Fibroblast of the aortic adventitia (primary cell): ENCODE results near the gene ZMIZ1. TPM values are rescaled to one million over a fixed set of nuclear protein-coding genes. Genes with fewer than 3 reads are reported as not detected.

ENCODE experiments used
- DNase-seq: peaks from one replicate; pipeline ENCODE4 v3.0.0-alpha.2; 2010; ENCODE audit warnings: low read depth
- H3K4me3 ChIP-seq: 2 replicates; pipeline ENCODE4 v1.5.1; 2011; ENCODE audit warnings: low read depth, mild to moderate bottlenecking, control low read depth, low read length, moderate library complexity
- total RNA-seq: library from RNA; depleted of rRNA; stranded (reverse); fragments of >200 nt; gene quantifications from 2 replicates; pipeline ENCODE4 v1.2.3, GENCODE V29; 2012; ENCODE audit warnings: low replicate concordance
- TF ChIP-seq, protein P1 (sequence below): IDR thresholded peaks from 2 replicates; pipeline ENCODE4 v1.5.1; 2011; ENCODE audit warnings: mild to moderate bottlenecking, low read length, control low read depth, inconsistent platforms; ENCODE audit not compliant: insufficient read depth

The ZMIZ1 gene
- total RNA-seq, 1 donor: 28.1 TPM

DNA sequence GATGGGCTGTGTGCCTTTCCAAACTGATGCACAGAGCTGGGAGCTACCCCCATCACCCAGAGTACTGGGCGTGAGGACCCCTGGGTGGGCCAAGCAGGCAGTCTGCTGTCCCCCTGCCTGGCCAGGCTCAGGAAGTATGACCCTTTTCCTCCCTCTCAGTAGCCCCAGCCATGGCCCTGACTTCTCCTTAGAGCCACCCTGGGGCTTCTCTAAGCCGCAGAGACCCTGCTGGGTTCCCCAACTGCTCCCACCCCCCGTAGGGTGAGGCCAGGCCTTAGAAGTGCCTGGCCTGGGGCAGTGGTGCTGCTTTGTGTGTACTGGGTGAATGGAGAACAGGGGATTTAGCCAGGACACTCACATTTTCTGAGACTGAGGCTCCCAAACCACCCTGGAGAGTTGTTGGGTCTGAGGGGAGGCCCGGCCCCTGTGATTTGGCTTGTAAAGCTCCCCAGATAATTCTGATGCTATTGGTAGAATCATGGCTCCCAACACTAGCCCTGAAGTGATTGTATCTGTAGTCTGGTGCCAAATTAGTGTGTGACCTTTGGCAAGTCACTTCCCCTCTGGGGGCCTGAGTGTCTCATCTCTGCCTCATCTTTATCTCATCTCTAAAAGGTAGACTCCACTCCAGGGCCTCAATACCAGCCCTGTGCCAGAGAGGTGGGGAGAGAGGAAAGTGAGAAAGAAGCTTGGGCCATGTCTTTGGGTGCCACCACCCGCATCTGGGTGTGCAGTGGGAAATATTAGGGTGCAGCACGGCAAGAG lies 178.8 kb downstream of the ZMIZ1 start:
- TF ChIP-seq, protein P1, sequence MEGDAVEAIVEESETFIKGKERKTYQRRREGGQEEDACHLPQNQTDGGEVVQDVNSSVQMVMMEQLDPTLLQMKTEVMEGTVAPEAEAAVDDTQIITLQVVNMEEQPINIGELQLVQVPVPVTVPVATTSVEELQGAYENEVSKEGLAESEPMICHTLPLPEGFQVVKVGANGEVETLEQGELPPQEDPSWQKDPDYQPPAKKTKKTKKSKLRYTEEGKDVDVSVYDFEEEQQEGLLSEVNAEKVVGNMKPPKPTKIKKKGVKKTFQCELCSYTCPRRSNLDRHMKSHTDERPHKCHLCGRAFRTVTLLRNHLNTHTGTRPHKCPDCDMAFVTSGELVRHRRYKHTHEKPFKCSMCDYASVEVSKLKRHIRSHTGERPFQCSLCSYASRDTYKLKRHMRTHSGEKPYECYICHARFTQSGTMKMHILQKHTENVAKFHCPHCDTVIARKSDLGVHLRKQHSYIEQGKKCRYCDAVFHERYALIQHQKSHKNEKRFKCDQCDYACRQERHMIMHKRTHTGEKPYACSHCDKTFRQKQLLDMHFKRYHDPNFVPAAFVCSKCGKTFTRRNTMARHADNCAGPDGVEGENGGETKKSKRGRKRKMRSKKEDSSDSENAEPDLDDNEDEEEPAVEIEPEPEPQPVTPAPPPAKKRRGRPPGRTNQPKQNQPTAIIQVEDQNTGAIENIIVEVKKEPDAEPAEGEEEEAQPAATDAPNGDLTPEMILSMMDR: no peak

DNA sequence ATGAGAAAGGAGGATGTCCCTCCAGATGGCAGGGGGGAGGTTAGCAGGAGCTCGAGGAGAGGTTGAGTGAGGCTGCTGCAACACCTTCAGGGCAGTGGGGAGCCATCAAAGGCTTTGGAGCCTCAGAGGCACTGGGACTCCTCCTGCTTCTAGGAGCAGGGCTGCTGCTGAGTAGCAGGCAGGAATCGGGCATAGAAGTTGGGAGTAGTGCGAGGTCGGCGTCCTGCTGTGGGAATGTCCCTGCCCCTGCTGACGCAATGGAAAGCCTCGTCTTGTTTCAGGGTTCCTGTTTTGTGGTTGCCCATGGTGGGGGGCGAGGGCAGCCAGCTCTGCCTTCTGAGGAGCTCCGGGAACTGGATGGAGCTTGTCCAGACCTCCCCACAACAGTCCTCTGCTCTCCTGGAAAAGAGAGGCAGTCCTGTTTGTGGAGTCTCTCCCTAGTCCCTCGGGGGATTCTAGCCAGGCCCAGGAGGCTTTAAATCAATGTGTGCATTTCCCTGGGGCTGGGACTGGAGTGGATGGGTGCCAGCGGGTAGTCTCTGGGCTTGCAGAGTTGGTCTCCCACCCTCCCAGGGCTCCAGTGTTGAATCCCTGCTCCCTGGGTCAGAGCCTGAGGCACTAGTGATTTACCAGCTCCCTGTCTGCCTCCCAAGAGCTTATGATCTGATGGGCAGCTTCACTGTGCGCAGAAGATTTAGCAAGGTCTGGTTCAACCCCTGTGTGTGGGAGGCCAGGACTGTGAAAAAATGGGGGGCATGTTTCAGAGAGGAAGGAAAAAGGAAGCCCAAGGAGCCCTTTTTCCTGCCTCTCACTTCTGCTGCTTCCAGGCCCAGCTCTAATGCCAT lies 179.8 kb downstream of the ZMIZ1 start:
- H3K4me3 ChIP-seq: no peak overlapping the region
- no peak for DNase-seq
- TF ChIP-seq, protein P1: no peak

More for the DNA sequence above, 178.8 kb downstream of the ZMIZ1 start:
- DNase-seq: no peak
- H3K4me3 ChIP-seq: no peak overlapping the region

DNA sequence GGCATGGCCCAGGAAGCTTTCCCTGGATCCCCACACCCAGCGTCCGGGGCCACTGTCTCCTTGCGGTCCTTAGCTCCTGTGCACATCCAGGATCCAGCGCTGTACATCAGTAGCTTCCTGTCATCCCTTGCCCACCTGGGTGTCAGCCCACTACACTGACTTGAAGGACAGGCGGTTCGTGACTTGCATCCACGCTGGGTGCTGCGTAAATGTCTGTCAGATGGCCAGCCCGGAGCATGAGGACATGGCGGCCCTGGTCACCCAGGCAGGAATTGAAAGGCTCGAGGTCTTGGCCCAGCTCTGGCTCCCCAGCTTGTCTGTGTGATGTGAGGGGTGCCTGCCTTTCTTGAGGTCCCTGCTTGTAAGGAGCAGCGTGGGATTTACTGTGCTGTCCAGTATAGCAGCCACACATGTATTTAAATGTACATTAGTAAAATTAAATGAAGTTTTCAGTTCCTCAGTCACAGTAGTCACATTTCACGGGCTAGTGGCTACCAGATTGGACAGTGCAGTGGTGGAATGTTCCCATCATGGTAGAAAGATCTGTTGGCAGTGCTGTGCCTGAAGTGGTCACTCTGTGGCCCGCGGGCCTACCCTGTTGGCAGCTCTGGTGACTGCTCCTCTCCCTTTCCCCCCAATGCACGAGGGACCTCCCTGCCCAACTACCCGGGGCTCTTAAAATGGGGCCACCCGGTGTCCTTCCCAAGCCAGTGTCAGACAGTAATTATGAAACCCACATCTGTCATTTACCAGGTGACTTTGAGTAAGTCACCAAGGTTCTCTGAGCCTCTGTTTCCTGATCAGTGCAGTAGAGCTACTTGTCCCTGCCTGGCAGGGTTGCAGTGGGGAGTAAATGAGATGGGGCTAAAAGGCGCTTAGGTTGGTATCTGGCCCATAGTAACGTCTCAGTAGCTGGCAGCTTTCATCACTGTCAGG lies 180.7 kb downstream of the ZMIZ1 start:
- TF ChIP-seq, protein P1: no peak
- no peak overlapping the region for H3K4me3 ChIP-seq
- DNase-seq: no peak

DNA sequence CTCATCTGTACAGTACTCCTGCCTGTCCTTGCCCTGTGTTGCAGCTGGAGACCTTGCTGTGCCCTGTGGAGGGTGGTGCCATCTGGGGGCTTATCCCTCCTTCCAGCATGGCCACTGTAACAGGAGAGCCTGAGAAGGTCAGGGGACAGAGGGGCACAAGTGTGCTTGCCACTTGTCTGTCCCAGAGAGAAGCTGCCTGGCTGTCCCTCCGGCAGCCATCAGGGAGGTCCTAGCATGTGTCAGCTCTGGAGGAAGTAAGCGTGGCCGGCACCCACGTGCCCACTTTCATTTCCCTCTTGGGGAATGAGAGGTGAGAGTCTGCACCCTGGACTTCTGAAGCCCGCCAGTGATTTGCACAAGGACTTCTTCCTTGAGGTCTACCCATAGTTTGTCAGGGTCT lies 181.5 kb downstream of the ZMIZ1 start:
- no peak overlapping the region for H3K4me3 ChIP-seq
- TF ChIP-seq, protein P1: no peak
- no peak for DNase-seq

DNA sequence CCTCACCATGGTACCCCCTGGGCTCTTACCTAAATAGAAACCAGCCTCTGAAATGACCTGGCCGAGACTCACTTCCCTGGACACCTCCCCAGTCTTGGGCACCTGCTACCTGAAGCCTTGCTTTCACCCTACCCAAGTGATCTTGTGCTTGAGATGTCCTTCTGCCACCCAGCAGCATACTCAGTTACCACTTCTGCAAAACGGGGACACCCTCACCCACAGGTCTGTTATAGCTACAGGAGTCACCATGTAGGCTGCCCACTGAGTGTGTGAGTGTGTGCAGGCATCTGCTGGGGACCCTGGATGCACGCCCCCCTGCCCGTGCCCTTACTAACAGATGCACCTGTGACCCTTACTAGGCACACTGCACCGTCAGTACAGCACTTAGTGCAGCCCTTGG lies 183.7 kb downstream of the ZMIZ1 start:
- DNase-seq: no peak

DNA sequence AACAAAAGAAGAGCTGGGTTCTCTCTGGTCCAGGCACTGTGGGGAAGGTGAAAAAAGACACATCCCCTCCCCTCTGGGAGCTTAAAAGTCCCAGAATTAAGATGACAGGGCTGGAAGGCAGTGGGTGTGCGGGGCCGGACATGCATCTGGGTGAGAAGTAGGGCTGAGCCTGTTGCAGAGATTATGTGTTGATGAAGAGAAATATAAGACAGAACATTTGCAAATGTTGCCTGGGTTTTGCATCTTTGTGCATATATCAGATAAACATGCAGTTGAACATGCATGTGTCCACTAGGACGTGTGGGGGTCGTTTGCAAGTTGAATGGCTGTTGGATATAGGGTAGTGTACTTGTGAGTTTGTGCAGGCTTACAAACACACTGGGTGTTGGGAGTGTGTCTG lies 184.2 kb downstream of the ZMIZ1 start:
- TF ChIP-seq, protein P1: no peak
- no peak for DNase-seq

More for the DNA sequence above, 183.7 kb downstream of the ZMIZ1 start:
- H3K4me3 ChIP-seq: no peak overlapping the region
- TF ChIP-seq, protein P1: no peak

More for the DNA sequence above, 184.2 kb downstream of the ZMIZ1 start:
- H3K4me3 ChIP-seq: no peak overlapping the region
